ENCODE data around the gene ARF3.
A peak's percentile ranks its signal among the peaks of the same experiment; 100 is the strongest.

The ARF3 gene

DNA sequence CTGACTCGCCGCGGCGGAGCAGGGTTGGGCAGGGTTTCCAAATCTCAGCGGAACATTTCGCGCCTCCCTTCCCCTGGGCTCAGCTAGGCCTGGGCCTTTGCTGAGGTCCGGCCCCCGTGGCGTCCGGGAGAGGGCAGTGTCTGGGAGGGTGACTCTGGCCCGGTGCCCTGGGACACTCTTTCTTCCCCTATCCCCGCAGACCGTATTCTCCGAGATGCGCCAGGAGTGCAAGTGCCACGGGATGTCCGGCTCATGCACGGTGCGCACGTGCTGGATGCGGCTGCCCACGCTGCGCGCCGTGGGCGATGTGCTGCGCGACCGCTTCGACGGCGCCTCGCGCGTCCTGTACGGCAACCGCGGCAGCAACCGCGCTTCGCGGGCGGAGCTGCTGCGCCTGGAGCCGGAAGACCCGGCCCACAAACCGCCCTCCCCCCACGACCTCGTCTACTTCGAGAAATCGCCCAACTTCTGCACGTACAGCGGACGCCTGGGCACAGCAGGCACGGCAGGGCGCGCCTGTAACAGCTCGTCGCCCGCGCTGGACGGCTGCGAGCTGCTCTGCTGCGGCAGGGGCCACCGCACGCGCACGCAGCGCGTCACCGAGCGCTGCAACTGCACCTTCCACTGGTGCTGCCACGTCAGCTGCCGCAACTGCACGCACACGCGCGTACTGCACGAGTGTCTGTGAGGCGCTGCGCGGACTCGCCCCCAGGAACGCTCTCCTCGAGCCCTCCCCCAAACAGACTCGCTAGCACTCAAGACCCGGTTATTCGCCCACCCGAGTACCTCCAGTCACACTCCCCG lies 23.9 kb upstream of the ARF3 start:
- peak in 1 of 2 experiments; percentile 52 for DNase-seq

DNA sequence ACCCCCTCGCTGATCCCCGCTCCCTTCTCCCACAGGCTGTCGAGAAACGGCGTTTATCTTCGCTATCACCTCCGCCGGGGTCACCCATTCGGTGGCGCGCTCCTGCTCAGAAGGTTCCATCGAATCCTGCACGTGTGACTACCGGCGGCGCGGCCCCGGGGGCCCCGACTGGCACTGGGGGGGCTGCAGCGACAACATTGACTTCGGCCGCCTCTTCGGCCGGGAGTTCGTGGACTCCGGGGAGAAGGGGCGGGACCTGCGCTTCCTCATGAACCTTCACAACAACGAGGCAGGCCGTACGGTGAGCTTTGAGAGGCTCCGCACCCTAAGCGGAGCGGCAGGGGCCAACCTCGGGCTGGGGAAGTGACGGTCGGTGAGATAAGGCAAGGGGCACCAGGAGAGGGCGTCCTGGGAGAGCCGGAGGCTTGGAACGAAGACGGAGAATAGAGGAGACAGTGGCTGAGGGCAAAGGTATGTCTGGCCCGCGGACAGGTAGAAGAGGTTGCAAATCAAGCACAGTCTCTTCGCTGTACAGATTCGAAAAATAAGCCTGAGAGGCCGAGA lies 23.2 kb upstream of the ARF3 start:
- peak; percentile 25 to 62 for DNase-seq

DNA sequence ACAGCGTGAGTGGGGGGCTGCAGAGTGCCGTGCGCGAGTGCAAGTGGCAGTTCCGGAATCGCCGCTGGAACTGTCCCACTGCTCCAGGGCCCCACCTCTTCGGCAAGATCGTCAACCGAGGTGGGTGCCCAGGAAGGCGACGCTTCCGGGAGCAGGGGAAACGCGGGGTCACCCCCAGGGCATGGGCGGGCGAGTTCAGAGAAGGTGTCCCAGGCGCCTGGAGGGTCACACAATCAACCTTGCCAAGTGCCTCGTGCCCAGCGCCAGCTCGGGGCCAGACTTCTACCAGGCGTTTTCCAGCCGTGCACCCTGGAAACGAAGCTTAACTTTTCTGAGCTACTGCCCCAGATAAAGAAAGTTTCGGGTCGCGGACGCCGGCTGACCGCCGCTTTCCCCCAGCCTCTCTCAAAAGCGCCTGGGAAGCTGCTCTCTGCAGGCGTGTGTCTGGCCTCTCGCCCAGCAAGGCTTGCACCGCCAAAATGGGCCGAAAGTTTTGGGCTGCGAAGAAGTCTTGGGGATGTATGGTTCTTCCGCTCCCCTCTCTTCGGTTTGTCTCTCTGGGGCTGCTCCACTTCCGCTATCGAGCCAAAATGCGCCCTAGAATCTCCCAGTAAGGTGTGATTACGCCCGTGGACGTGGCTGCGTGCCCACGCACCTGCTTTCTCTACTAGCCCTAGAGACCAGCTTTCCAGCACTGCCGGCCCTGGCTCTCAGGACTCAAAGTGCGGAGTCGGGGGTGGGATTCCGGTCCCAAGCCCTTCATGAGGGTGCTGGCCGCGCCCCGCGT lies 22.5 kb upstream of the ARF3 start:
- no peak for DNase-seq

DNA sequence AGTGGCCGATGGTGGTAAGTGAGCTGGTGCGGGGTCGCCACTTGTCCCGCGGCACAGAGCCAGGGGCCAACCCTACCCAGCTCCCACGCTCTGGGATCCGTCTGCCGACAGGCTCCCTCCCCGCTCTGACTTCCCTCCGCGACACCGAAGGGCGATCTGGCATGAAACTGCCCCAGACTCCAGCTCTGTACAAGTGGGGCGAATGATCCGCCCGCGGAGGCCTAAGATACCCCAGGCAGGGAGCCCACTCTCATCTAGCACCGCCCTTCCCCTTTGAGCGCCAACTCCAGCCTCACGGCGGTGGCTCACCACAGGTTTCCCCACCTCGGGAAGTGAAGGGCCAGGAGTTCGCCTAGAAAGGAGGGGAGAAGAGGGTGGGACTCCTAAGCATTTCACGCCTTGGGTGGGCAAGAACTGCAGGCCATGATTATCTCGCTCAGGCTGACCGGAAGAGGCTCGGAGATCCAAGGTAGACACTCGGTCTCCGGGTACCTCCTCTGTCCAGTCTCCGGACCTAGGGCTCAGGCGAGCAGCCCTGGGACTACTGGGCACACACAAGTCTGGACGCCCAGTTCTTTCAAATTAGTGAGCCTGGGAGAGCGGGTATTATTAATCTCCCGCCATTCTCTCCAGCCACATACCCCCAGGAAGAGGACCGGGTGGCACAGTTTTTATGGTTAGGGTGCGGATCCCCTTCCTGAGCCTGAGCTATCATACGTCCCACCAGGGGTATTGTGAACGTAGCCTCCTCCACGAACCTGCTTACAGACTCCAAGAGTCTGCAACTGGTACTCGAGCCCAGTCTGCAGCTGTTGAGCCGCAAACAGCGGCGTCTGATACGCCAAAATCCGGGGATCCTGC lies 21.7 kb upstream of the ARF3 start:
- DNase-seq, result peak in 1 of 2 experiments; percentile 28

DNA sequence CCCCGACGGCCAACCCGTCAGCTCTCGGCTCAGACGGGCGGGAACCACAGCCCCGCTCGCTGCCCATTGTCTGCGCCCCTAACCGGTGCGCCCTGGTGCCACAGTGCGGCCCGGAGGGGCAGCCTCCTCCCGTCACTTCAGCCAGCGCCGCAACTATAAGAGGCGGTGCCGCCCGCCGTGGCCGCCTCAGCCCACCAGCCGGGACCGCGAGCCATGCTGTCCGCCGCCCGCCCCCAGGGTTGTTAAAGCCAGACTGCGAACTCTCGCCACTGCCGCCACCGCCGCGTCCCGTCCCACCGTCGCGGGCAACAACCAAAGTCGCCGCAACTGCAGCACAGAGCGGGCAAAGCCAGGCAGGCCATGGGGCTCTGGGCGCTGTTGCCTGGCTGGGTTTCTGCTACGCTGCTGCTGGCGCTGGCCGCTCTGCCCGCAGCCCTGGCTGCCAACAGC lies 21.0 kb upstream of the ARF3 start, which contains the start of gene WNT1:
WNT1 (plus strand) TSS at position 32 of the 450 bp plus-strand sequence; CDS start at position 361, 329 bp downstream.
- peak in 1 of 2 experiments; percentile 57 for DNase-seq

DNA sequence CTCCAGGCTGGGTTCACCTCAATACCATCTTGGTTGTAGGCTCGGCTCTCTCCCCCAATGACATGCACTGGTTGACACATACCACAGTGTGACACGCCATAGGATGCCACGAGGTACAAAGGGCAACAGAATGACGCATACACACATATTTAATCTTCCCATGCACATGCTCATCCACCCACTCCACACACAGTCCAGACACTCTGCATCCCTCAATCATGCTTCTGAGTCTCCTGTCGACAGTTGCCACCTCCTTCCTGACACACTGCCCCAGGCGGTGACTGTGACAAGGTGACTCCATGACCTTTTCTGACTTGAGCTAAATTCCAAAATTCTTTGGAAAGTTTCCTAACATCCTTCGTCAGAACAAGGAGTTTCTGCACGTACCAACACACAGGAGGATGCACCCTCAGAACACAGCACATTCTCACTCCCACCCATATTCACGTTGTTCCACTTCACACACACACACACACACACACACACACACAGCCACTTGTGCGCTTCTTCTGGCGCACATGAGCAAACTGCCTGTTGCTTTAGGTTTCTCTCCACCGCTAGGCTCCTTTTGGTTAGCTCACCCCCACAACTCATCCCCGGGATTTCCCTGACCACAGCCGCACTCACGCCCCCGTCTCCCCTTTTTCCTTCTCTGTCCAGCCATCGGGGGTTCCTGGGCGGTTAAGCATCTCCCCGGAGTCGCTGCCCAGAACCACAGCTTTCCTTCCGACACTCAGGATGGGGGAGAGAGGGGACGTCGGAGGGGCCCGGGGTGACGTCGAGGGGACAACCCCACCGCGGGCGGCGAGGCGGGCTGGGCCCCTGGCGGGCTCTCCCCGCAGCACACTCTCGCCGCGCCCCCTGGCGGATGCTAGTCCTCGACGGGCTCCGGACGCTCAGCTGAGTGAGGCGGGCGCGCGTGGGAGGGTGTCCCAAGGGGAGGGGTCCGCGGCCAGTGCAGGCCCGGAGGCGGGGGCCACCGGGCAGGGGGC lies 20.3 kb upstream of the ARF3 start:
- DNase-seq, result peak in 1 of 2 experiments; percentile 73

DNA sequence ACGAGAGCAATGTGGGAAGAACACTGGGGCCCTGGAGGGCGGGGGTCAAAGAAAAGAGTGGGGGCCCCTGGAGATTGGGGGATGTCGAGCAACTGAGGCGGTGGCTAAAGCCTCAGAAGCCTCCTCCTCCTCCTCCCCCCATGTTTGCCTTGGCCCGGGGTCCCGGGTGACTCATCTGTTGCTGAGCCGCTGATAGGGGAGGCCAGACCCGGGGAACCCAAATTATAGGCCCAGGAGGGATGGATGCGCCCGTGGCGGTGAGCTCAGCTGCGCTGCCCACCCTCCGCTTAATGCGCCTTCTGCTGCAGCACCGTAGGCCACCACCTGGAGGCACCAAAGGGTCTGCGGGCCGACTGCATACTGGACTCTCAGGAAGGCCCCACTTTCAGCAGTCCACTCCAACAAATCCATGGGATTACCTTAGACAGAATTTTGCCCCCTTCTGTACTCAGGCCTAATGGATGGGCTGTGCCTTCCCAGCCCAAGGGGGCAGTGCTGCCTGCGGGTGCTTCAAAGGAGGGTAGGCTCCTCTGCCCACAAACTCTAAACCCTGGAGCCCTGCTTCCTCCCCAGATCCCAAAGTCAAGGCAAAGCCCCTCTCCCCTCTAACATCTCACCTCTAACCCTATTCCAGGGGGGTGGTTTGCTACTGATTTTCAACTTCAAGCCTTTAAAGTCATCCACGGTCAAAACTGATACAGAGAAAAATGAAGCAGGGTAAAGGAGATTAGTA lies 16.8 kb upstream of the ARF3 start:
- DNase-seq, result no peak

DNA sequence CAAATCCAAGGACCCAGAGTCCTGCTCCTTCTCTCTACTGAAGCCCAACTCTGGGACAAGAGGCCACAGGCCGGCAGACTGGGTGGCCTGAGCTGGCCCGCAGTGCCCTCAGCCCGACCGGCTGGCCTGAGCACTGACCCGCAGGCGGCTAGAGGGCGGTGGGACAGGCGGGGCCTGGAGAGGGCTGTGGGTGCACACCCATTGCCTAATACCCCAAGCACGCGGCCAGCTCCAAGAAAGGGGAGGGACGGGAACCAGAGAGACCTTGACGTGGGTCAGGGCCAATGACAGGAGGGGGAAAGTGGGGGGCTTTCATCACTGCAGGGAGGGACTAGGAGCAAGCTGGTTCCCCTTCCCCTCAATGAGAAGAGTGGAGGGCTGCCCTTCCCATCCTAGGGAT lies 16.2 kb upstream of the ARF3 start:
- no peak for DNase-seq

DNA sequence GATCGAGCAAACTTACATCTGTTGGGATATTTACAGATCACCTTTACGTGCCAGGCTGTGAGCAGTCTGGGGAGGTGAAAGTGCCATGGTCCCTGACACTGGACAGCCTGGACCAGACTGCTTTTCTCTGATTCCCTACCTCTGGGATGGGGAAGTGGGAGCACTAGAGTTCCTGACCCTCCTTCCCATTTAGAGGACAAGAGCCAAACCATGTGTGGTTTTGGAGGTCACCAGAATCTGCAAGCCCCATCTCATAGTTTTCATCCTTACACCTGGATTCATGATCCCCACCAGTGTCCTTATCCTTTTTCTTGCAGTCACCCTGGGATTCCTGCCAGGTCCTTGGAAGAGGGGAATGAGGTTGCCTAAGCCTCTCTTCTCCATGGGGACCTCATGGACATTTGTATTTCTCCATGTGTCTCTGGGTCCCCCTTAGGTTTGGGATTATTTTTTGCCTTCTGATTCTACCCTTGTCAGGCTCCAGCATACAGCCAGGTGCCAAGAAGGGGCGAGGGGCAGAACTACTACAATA lies 15.7 kb upstream of the ARF3 start:
- DNase-seq, result no peak

DNA sequence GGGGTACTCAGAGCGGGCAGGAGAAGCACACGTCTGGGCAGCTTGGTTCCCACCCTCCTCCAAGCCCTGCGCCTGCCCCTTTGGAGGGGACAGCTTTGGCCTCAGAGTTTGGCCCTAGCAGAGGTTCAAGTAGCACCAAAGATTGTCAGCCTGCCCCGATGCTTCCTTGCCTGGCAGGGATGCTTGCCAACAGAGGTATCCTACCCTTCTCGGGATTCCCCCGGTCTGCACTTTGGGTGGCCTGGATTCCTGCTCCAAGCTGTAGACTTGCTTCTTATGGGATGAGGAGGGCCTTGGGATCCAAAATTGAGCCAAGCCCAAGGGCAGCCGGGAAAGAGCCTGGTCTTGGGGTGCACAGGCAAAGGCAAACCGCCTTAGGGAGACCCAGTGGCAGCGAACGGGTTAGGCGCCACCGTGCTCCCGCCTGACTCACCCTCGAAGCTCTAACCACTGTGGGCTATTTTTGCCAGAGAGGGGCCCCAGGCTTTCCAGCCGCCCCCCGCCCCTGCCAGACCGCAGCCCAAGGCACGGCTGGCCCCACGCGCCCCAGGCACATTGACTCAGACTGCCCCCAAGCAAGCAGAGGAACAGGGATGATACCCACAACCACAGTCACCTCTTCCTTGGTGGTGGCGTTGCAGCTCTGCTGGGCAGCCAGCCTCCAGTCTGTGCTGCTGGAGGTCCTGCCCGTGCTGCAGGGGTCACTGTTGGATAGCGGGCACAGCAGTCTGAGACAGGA lies 15.1 kb upstream of the ARF3 start:
- DNase-seq, result no peak

DNA sequence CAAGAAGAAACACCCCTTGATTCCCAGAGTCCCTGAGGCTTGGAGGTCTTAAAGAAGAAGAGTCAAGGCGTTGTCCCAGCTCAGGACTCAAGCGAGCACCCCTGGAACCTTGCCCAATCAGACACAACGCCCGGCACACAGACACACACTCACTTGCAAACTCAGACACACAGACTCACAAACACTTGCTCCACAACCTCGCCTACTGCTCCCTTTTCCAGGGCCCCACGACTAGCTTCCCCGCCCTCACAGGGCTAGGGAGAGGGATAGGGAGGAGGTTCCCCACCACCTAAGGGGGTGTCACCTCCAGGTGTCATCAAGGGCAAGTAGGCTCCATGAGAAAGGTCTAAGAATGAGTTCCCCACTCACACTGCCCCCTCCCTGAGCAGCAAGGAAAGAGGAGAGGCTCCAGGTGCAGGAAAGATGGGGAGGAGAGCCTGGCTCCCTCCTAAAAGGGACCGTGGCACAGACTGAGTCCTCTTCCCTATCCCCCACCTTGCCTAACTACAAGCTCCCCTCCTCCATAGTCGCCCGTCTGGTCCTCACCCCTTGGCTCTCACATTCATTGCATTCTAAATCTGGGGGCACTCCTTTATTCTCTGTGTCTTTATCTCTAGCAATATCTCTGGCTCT lies 13.5 kb upstream of the ARF3 start:
- DNase-seq, result no peak

DNA sequence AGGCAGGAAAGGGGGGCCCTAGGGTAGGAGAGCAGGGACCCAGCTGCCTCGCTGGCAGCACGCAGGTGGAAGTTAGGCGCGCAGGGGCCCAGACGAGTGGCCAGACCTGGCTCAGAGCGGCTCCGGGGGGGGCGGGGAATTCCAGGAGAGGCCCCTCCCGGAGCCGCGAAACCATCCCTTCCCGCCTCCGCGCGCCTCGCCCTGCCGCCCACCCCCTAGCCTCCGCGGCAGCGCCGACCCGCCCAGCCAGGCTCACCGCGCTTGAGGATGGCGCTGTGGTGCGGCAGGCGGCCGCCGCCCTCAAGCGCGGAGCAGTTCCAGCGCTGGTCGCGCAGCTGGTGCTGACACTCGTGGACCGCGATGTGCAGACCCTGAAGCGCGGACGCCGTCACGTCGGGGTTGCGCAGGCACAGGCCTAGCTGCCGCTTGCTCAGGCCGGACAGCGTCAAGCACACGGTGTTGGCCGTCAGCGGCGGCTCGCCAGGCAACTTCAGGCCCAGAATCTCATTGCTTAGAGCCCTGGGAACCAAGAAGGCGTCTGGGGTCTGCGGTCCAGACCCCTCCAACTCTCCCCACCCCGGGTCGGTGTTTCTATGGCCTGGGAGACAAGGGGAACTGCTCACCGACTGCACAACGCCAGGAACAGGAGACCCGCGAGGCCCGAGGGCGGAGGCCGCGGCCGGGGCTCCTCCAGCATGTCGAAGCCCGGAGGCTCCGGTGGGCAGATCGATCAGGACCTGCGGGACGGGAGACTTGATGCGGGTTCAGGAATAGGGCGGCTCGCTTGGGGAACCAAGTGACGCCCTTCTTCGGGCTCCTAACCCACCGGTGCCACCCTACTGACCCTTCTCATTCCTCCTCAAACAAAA lies 12.8 kb upstream of the ARF3 start:
- DNase-seq, result peak in 1 of 2 experiments; percentile 44

DNA sequence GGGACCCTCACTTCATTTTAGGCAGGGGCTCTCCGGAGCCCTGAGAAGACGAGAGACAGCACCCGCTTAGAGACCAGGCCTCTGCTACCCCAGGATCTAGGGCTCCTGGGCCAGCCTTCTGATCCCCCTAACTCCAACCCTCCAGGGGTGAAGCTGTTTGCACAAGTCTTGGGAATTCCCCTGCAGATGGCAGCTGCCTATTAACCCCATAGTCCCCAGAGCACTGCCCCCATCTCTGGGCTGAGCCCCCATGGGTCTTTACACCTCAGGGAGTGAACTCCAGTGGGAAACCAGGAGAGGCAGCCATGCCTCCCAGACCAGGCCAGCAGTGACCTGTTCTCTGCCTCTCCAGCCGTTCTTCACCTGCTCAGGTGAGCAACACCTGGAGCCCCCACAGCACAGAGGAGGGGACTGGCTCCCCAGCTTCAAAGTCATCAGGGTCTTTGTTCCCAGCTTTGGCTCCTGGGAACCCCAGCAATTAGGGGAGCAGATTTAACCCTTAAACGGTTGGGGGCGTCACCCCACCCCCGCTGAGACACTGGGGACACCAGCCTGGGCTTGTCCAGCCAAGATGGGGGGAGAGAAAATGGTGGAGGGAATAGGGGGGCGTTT lies 12.0 kb upstream of the ARF3 start:
- no peak for DNase-seq

DNA sequence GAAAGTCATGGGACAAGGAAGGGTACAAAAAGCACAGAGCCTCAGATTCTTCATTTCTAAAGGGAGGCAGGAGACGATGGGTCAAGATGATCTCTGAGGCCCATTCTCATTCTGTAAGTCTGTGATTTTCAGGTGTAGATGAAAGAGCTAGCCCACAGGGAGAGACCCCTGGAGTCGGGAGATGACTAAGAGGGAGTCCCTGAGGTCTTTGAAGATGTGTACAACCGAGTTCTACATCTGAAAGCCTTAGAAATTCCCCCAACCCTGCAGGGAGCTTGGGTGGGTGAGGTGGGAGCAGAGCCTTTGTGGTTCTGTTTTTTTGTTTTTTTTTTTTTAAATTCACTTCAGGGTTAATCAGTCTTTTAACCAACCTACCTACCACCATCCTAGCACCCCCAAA lies 11.2 kb upstream of the ARF3 start:
- no peak for DNase-seq

DNA sequence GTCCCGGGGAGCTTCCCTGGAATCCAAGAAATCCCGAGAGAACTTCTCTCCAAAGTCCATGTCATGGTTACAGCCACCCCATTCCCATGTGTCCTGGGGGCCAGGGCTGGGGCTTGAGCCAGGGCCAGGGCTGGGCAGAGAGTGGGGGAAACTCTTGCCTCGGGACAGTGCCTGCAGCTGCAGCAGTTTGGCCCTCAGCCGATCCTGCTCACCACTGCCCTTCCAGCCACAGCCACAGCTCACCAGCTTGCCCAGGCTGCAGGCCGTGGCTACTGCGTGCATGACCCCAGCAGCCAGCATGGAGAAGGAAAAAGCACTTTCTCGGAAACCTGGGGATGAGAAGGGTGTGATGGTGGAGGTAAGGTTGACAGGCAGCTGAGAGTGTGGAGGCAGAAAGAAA lies 10.7 kb upstream of the ARF3 start:
- no peak for DNase-seq

DNA sequence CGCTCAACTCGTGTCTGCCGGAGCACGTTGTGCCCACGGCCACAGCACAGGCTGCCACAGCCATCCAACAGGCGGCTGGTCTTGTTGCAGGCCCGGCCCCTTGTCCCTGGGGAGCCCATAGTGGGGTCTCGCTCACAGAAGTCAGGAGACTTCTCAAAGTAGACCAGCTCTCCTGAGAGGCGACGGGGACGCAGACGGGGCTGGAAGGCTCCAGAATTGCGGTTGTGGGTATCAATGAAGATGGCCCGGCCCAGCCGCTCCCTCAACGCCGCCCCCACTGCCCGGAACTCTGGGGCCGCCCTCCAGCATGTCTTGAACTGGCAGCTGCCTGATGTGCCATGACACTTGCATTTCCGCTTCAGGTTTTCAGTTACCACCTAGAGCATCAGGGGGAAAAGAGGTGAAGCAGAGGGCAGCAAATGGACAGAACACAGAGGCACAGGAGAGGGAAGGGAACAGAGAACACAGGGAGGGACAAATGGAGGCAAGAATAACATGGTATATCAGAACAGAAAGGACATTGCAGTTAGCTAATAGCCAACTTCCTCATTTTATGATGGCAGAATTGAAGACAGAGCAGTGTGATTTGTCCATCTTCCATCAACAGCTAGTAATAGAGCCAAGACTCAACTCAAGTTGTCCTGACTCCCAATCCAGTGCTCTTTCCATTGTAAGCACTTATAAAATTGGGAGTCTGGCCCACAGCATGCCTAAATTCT lies 9.0 kb upstream of the ARF3 start:
- no peak for DNase-seq

DNA sequence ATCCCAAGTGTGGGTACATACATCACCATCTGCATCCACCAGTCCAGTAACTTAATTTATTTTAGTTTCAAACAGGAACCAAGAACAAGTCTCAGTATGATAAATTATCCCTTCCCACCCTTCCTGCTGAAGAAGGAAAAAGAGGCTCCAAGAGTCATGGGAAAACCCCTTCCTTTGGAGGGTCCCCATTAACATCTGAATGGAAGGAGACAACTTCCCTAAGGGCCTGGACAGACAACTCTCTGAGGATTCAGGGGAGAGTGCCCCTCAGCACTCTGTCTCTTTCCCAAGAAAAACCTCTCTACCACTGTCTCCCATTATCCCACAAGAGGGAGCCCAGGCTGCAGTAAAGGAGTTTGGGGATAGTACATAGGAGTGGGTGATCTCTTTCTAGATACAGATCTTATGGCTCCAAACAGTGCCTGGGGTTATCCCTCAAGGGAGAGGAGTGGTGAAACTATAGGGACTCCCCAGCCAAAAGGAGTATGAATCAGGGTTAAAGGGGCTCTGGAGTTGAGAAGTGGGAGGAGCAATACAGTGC lies 8.1 kb upstream of the ARF3 start:
- DNase-seq, result no peak

Measured in NCI-H526 (cell line).